PC-9 (cell line): ENCODE measurements around the gene ADSS1. TPM values are rescaled to one million over a fixed set of nuclear protein-coding genes. Genes with fewer than 3 reads are reported as not detected.

Experiments
- BruUV-seq: library from RNA; stranded (reverse); fragments of 400-500 nt; replicated peaks from 2 replicates; lab custom pipeline; 2021; lab: Mats Ljungman, UMichigan
- CTCF ChIA-PET: fragments of 300-600 bp; sonication (Branson Sonifier 250); formaldehyde crosslinking; loops from one replicate; lab custom pipeline; 2022; ENCODE audit warnings: antibody characterized with exemption; lab: Charles Lee
- POLR2A ChIA-PET: fragments of 300-600 bp; sonication (Branson Sonifier 250); formaldehyde crosslinking; loops from one replicate; lab custom pipeline; 2022; ENCODE audit warnings: antibody characterized with exemption; ENCODE audit not compliant: unreplicated experiment; lab: Charles Lee
- DNase-seq, 2 experiments: peaks; one replicate each; pipeline versions ENCODE4 v3.0.0 to v3.0.0-alpha.2; 2015 to 2022; ENCODE audit warnings: mixed read lengths in 1 of 2
- H2AFZ ChIP-seq: fragments of 200-600 bp; sonication (generic); 2 replicates; pipeline ENCODE4 v1.8.1; 2017; ENCODE audit warnings: antibody characterized with exemption
- H3F3A ChIP-seq: fragments of 200-600 bp; sonication (generic); 2 replicates; pipeline ENCODE4 v1.8.1; 2017; ENCODE audit warnings: antibody characterized with exemption, mild to moderate bottlenecking, low read depth; ENCODE audit not compliant: insufficient read depth
- H3K27ac ChIP-seq: fragments of 200-600 bp; sonication (generic); 2 replicates; pipeline ENCODE4 v1.6.1; 2016; ENCODE audit warnings: mixed run types
- H3K27me3 ChIP-seq: fragments of 200-600 bp; sonication (generic); 2 replicates; pipeline ENCODE4 v1.6.1; 2016; ENCODE audit warnings: low read depth, mixed run types; ENCODE audit not compliant: insufficient read depth
- H3K36me3 ChIP-seq: fragments of 200-600 bp; sonication (generic); 2 replicates; pipeline ENCODE4 v1.6.1; 2016; ENCODE audit warnings: low read depth, mixed run types
- H3K4me1 ChIP-seq: fragments of 200-600 bp; sonication (generic); replicated peaks from 2 replicates; pipeline ENCODE4 v1.6.1; 2016; ENCODE audit warnings: mixed run types; ENCODE audit not compliant: insufficient read depth
- H3K4me2 ChIP-seq: fragments of 200-600 bp; sonication (generic); 2 replicates; pipeline ENCODE4 v1.6.1; 2017; ENCODE audit warnings: mixed run types
- H3K4me3 ChIP-seq: fragments of 200-600 bp; sonication (generic); 2 replicates; pipeline ENCODE4 v1.6.1; 2016; ENCODE audit warnings: mixed run types
- H3K79me2 ChIP-seq: fragments of 200-600 bp; sonication (generic); 2 replicates; pipeline ENCODE4 v1.6.1; 2017; ENCODE audit warnings: low read depth, mixed run types
- H3K9me2 ChIP-seq: fragments of 200-600 bp; sonication (generic); 2 replicates; pipeline ENCODE4 v1.8.1; 2017; ENCODE audit warnings: mild to moderate bottlenecking; ENCODE audit not compliant: insufficient read depth
- H3K9me3 ChIP-seq: fragments of 200-600 bp; sonication (generic); 2 replicates; pipeline ENCODE4 v1.8.1; 2016; ENCODE audit warnings: low read depth; ENCODE audit not compliant: insufficient read depth
- H4K20me1 ChIP-seq: fragments of 200-600 bp; sonication (generic); 2 replicates; pipeline ENCODE4 v1.8.1; 2017; ENCODE audit not compliant: insufficient read depth
- EZH2 ChIP-seq: fragments of 200-600 bp; sonication (generic); IDR thresholded peaks from 2 replicates; pipeline ENCODE4 v1.8.0; 2017; ENCODE audit warnings: antibody characterized with exemption, low read depth
- intact Hi-C: fragments of 100-400 bp; cut with micrococcal nuclease; formaldehyde crosslinking; loops from one replicate; pipeline ENCODE4 v1.10.0; 2022; ENCODE audit not compliant: unreplicated experiment
- total RNA-seq: library from RNA; stranded (reverse); gene quantifications from 2 replicates; pipeline ENCODE4 v1.2.3, GENCODE V29; 2021
- TF ChIP-seq, protein P1 (sequence below): fragments of 200-600 bp; sonication (generic); conservative IDR thresholded peaks from 2 replicates; pipeline ENCODE4 v1.6.1; 2017; ENCODE audit warnings: mixed run types, antibody characterized with exemption, mild to moderate bottlenecking, moderate library complexity

The ADSS1 gene
- total RNA-seq, 1 experiment from 2014 or later, result 5.8 TPM

DNA sequence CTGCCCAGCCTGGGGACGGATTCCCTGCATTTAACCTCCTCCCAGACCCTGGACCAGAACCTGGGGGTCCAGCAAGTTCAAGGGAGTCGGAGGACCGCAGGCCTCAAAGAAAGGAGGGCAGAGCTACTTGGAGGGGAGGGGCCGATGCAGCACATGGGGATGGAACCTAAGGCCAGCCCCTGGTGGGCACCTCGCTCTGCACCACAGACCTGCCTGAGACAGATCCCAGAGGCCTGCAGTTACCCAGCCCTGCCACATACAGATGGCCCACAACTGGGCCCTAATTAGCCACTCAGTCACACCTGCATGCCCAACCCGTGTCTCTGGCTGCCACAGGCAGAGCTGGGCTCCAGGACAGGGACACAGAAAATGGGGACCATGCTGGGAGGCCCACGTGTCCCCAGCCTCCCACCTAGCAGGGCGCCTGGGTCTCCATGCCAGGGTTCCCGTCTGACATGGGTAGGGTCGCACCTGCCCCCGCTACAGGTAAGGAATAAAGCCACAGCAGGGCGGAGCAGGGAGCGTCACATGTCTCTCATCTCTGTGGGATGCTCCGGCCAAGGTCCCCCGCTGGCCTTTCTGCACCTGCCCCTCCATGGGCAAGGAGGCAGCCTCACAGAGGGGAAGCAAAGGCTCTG is 54.8 kb downstream of the ADSS1 start:
- H3F3A ChIP-seq, result peaks cover 3% of the 10 kb centered on the region; the same call in 1 of the 2 replicates
- H3K36me3 ChIP-seq, result no peaks in the 10 kb centered on the region
- H3K4me1 ChIP-seq, result no peaks in the 10 kb centered on the region
- intact Hi-C loops, result no loop called here
- H3K27me3 ChIP-seq, result no peaks in the 10 kb centered on the region
- POLR2A ChIA-PET, result no interaction called here
- CTCF ChIA-PET, result no interaction called here
- no peak for TF ChIP-seq EZH2
- TF ChIP-seq, protein P1, sequence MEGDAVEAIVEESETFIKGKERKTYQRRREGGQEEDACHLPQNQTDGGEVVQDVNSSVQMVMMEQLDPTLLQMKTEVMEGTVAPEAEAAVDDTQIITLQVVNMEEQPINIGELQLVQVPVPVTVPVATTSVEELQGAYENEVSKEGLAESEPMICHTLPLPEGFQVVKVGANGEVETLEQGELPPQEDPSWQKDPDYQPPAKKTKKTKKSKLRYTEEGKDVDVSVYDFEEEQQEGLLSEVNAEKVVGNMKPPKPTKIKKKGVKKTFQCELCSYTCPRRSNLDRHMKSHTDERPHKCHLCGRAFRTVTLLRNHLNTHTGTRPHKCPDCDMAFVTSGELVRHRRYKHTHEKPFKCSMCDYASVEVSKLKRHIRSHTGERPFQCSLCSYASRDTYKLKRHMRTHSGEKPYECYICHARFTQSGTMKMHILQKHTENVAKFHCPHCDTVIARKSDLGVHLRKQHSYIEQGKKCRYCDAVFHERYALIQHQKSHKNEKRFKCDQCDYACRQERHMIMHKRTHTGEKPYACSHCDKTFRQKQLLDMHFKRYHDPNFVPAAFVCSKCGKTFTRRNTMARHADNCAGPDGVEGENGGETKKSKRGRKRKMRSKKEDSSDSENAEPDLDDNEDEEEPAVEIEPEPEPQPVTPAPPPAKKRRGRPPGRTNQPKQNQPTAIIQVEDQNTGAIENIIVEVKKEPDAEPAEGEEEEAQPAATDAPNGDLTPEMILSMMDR, result no peak
- H2AFZ ChIP-seq, result no peak overlapping the region
- no peak overlapping the region for H3K4me2 ChIP-seq
- DNase-seq, result no peak
- no peak overlapping the region for H3K27ac ChIP-seq
- no peaks in the 10 kb centered on the region for H3K79me2 ChIP-seq
- H3K9me3 ChIP-seq, result no peaks in the 10 kb centered on the region
- H3K4me3 ChIP-seq, result no peak overlapping the region
- H3K9me2 ChIP-seq, result no peaks in the 10 kb centered on the region
- peaks cover 8% of the 10 kb centered on the region for H4K20me1 ChIP-seq
- BruUV-seq, result no TSS peak

- TF ChIP-seq, protein P1, result no peak
- TF ChIP-seq EZH2, result no peak
- H3K4me1 ChIP-seq, result no peaks in the 10 kb centered on the region
- no peak for DNase-seq
- intact Hi-C loops, result no loop called here
- no peaks in the 10 kb centered on the region for H3K9me3 ChIP-seq
- ChIA-PET POLR2A (no interaction called here), CTCF (no interaction called here)
- H3K36me3 ChIP-seq, result no peaks in the 10 kb centered on the region
- H3K4me2 ChIP-seq, result no peak overlapping the region
- no peaks in the 10 kb centered on the region for H3K9me2 ChIP-seq
- H3F3A ChIP-seq, result peaks cover 3% of the 10 kb centered on the region; the same call in 1 of the 2 replicates
- H4K20me1 ChIP-seq, result peaks cover 8% of the 10 kb centered on the region
- H3K4me3 ChIP-seq, result no peak overlapping the region
- no peaks in the 10 kb centered on the region for H3K79me2 ChIP-seq
- H2AFZ ChIP-seq, result no peak overlapping the region
- BruUV-seq, result no TSS peak
- H3K27ac ChIP-seq, result no peak overlapping the region
- H3K27me3 ChIP-seq, result no peaks in the 10 kb centered on the region
Observed at GRCh38 chr14:104779776-104780512, 55.9 kb downstream of the ADSS1 start.

- TF ChIP-seq, protein P1, result no peak
- no peak for TF ChIP-seq EZH2
- no peaks in the 10 kb centered on the region for H3K4me1 ChIP-seq
- H3K9me2 ChIP-seq, result no peaks in the 10 kb centered on the region
- H3K27ac ChIP-seq, result no peak overlapping the region
- H3K4me3 ChIP-seq, result no peak overlapping the region
- CTCF ChIA-PET, result no interaction called here
- H4K20me1 ChIP-seq, result peaks cover 8% of the 10 kb centered on the region
- POLR2A ChIA-PET, result no interaction called here
- no TSS peak for BruUV-seq
- H3K27me3 ChIP-seq, result no peaks in the 10 kb centered on the region
- H3K9me3 ChIP-seq, result no peaks in the 10 kb centered on the region
- no peak overlapping the region for H2AFZ ChIP-seq
- no peak for DNase-seq
- peaks cover 3% of the 10 kb centered on the region; the same call in 1 of the 2 replicates for H3F3A ChIP-seq
- no peak overlapping the region for H3K4me2 ChIP-seq
- no peaks in the 10 kb centered on the region for H3K36me3 ChIP-seq
- H3K79me2 ChIP-seq, result no peaks in the 10 kb centered on the region
- intact Hi-C loops, result no loop called here
Observed at GRCh38 chr14:104780513-104781030, 56.5 kb downstream of the ADSS1 start.
